Esophagus muscularis mucosa (tissue), 4 donors: ENCODE results near the gene BLOC1S3. TPM values are rescaled to one million over a fixed set of nuclear protein-coding genes. Genes with fewer than 3 reads are reported as not detected.

Source experiments
- DNase-seq: peaks from one replicate; pipeline ENCODE4 v3.0.0-alpha.2; 2017; ENCODE audit errors: extremely low spot score
- H3K27ac ChIP-seq, 4 donors: fragments of 200-600 bp; sonication (generic); replicated peaks in 1 of 4; 1 replicate in 3 of 4; 2 replicates in 1 of 4; pipeline ENCODE4 v1.5.1; 2016 to 2019; ENCODE audit warnings: mild to moderate bottlenecking in 1 of 4
- H3K27me3 ChIP-seq, 4 donors: fragments of 200-600 bp; sonication (generic); one replicate each; pipeline versions ENCODE4 v1.5.1 to v1.6.0; 2016 to 2019
- H3K36me3 ChIP-seq, 4 donors: fragments of 200-600 bp; sonication (generic); one replicate each; pipeline ENCODE4 v1.5.1; 2016 to 2019
- H3K4me1 ChIP-seq, 4 donors: fragments of 200-600 bp; sonication (generic); one replicate each; pipeline ENCODE4 v1.5.1; 2016 to 2019
- H3K4me3 ChIP-seq, 4 donors: fragments of 200-600 bp; sonication (generic); 1 replicate in 2 of 4; 2 replicates in 2 of 4; pipeline ENCODE4 v1.5.1; 2016 to 2019; ENCODE audit warnings: mild to moderate bottlenecking in 4 of 4, moderate library complexity in 1 of 4
- H3K9me3 ChIP-seq, 4 donors: fragments of 200-600 bp; sonication (generic); 1 replicate in 3 of 4; 2 replicates in 1 of 4; pipeline ENCODE4 v1.5.1; 2016 to 2019
- CTCF ChIP-seq, 3 experiments: fragments of 200-600 bp in 2 of 3; fragments of 450-650 bp in 1 of 3; sonication (generic) in 2 of 3; IDR thresholded peaks; one replicate each; pipeline ENCODE4 v1.5.1; 2017 to 2019; ENCODE audit warnings: antibody characterized with exemption in 3 of 3, mild to moderate bottlenecking in 2 of 3, moderate library complexity in 1 of 3
- EP300 ChIP-seq: sonication (generic); formaldehyde crosslinking; IDR thresholded peaks from one replicate; pipeline ENCODE4 v1.6.1; 2017; ENCODE audit warnings: antibody characterized with exemption
- POLR2A ChIP-seq: fragments of 450-650 bp; IDR thresholded peaks from one replicate; pipeline ENCODE4 v1.6.1; 2017; ENCODE audit warnings: antibody characterized with exemption, moderate library complexity, mild to moderate bottlenecking, low read depth
- POLR2AphosphoS5 ChIP-seq, 2 donors: sonication (generic); formaldehyde crosslinking; IDR thresholded peaks; one replicate each; pipeline ENCODE4 v1.6.1; 2017; ENCODE audit warnings: antibody characterized with exemption in 2 of 2
- WGBS: methylation state at CpG from one replicate; pipeline ENCODE4 v1.1.5; 2018; 5-methylcytosine and 5-hydroxymethylcytosine counted together
- intact Hi-C: fragments of 100-400 bp; cut with DNase I; formaldehyde crosslinking; loops from one replicate; pipeline ENCODE4 v1.15.1; 2023
- total RNA-seq, 4 donors: library from RNA; depleted of rRNA; stranded (reverse); fragments of >200 nt; gene quantifications; one replicate each; pipeline versions ENCODE4 v1.1.0 to v1.2.1, GENCODE V29; 2016

BLOC1S3 gene
- total RNA-seq, 4 donors from 2014 or later, result 5.4 to 21.9 (median 16.1) TPM

- Histone ChIP-seq H3K4me1 (peaks cover 4 to 10% (median 6%) of the 10 kb centered on the region in 4 donors), H3K27me3 (no peaks in the 10 kb centered on the region), H3K4me3 (no peak overlapping the region), H3K9me3 (no peaks in the 10 kb centered on the region), H3K36me3 (peaks cover 32 to 76% (median 66%) of the 10 kb centered on the region in 4 donors), H3K27ac (no peak overlapping the region)
- DNase-seq, result no peak
- TF ChIP-seq CTCF (IDR thresholded peaks at IDR 0.05) (no peak), POLR2A (no peak), EP300 (no peak), POLR2AphosphoS5 (IDR thresholded peaks at IDR 0.05) (no peak)
- intact Hi-C loops, result no loop called here
- WGBS, result 94% methylated on average over 3 of the region's 33 CpGs
These were observed 36.4 kb upstream of the BLOC1S3 start for GRCh38 chr19:45142016-45142725.

DNA sequence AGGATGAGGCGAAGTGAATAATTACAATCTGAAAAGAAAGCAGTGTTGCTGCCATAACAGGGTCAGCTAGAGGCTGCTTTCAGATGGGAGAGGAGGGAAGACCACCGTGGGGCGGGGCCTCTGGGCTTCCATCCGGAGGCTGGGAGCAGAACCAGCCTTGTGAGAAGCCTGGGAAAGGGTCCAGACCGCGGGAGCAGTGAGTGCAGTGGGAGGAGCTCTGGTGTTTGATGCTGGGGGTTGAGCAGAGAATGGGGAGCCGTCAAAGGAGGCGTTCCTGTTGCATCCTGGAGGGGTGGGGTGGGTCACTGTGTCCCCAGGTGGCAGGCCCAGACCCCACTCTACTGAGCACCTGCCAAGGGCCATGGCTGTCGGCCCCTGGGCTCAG lies 35.9 kb upstream of the BLOC1S3 start:
- H3K4me1 ChIP-seq, result peaks cover 0 to 5% (median 2%) of the 10 kb centered on the region in 4 donors
- H3K4me3 ChIP-seq, result no peak overlapping the region
- 70% methylated on average over 9 of the region's 9 CpGs for WGBS
- H3K9me3 ChIP-seq, result no peaks in the 10 kb centered on the region
- no peak for DNase-seq
- TF ChIP-seq EP300, result no peak
- no peak for TF ChIP-seq POLR2AphosphoS5 (IDR thresholded peaks at IDR 0.05)
- TF ChIP-seq CTCF (IDR thresholded peaks at IDR 0.05), result no peak
- TF ChIP-seq POLR2A, result no peak
- H3K36me3 ChIP-seq, result peaks cover 32 to 81% (median 71%) of the 10 kb centered on the region in 4 donors
- intact Hi-C loops, result no loop called here
- H3K27ac ChIP-seq, result no peak overlapping the region
- no peaks in the 10 kb centered on the region for H3K27me3 ChIP-seq

DNA sequence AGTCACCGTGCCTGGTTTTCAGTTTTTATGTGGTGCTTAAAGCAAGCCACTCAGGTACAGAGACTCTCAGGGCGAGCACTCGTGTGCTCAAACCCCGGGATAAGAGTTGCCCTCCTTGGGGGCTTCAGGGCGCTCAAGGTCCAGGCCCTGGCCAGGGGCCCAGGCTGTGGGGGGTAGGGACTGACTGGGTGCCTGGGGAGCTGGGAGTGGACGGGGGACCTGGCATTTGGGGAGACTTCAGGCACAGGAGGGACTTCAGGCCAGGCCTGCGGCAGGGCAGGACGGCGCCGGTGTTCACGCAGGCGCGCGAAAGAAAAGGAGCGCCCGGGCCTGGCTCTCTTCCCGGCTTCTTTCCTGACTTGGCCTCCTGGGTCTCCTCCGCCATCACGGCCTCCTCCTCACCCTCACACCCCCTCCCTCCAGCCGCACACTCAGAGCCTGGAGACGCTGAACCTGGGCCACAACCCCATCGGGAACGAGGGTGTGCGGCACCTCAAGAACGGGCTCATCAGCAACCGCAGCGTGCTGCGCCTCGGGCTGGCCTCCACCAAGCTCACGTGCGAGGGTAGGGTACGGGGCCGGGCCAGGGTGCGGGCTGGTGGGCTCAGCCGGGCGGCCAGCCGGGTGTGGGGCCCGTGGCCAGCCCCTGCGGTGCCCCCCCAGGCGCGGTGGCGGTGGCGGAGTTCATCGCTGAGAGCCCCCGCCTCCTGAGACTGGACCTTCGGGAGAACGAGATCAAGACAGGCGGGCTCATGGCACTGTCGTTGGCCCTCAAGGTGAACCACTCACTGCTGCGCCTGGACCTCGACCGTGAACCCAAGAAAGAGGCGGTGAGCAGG lies 33.9 kb upstream of the BLOC1S3 start:
- peaks cover 32 to 86% (median 73%) of the 10 kb centered on the region in 4 donors for H3K36me3 ChIP-seq
- DNase-seq, result no peak
- no peak overlapping the region for H3K4me3 ChIP-seq
- no peaks in the 10 kb centered on the region for H3K9me3 ChIP-seq
- intact Hi-C loops, result no loop called here
- H3K27ac ChIP-seq, result no peak overlapping the region
- no peaks in the 10 kb centered on the region for H3K27me3 ChIP-seq
- no peaks in the 10 kb centered on the region for H3K4me1 ChIP-seq
- 96% methylated on average over 36 of the region's 53 CpGs for WGBS
- TF ChIP-seq POLR2A (no peak), EP300 (no peak), POLR2AphosphoS5 (IDR thresholded peaks at IDR 0.05) (no peak), CTCF (IDR thresholded peaks at IDR 0.05) (no peak)

DNA sequence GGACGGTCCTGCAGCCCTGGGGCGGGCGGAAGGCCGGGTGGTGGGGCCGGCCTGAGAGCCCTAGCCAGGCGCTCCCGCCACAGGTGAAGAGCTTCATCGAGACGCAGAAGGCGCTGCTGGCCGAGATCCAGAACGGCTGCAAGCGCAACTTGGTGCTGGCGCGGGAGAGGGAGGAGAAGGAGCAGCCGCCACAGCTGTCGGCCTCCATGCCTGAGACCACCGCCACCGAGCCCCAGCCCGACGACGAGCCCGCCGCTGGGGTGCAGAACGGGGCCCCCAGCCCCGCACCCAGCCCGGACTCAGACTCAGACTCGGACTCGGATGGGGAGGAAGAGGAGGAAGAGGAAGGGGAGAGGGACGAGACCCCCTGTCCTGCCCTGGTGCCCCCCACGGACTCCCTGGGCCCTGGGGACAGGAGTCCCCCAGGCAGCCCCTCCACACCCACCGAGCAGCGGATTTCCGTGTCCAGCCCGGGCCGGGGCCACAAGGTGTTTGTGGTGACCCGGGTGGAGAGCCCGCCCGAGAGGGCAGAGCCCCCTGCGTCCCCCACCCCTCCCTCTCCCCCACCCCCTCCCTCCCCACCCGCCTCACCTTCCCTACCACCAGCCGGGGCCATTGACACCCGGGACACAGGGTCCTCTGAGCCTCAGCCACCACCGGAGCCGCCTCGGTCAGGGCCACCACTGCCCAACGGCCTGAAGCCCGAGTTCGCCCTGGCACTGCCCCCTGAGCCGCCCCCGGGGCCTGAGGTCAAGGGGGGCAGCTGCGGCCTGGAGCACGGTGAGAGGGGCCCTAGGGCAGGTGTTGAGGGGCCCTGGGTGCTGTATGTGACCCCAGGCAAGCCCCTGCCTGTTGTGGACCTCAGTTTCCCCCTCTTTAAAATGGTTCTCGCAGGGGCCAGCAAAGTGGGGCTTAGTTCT lies 33.1 kb upstream of the BLOC1S3 start:
- H3K4me3 ChIP-seq, result no peak overlapping the region
- no peaks in the 10 kb centered on the region for H3K9me3 ChIP-seq
- no peak for TF ChIP-seq POLR2AphosphoS5 (IDR thresholded peaks at IDR 0.05)
- no peak for TF ChIP-seq EP300
- no peak for TF ChIP-seq POLR2A
- no peak for TF ChIP-seq CTCF (IDR thresholded peaks at IDR 0.05)
- intact Hi-C loops, result no loop called here
- no peak overlapping the region for H3K27ac ChIP-seq
- peaks cover 32 to 79% (median 69%) of the 10 kb centered on the region in 4 donors for H3K36me3 ChIP-seq
- 84% methylated on average over 6 of the region's 54 CpGs for WGBS
- no peak for DNase-seq
- no peaks in the 10 kb centered on the region for H3K4me1 ChIP-seq
- H3K27me3 ChIP-seq, result peaks cover 0 to 6% (median 1%) of the 10 kb centered on the region in 4 donors
